Endothelial cell of umbilical vein (primary cell): ENCODE data around the gene PLD4. TPM values are rescaled to one million over a fixed set of nuclear protein-coding genes. Genes with fewer than 3 reads are reported as not detected.
"Not testable (repeated sequence)": the region's sequence is repeated elsewhere in the genome, so short reads cannot be mapped to it uniquely, and the experiment has no call there.

Source experiments
- BruUV-seq: library from RNA; stranded (reverse); fragments of 400-500 nt; replicated peaks from 2 replicates; lab custom pipeline; 2021; lab: Mats Ljungman, UMichigan
- CTCF ChIA-PET: fragments of 300-600, 350-600 bp; sonication (Branson Sonifier 250); formaldehyde crosslinking; loops from one replicate; lab custom pipeline; 2021; ENCODE audit warnings: antibody characterized with exemption, inconsistent platforms; lab: Charles Lee
- POLR2A ChIA-PET: fragments of 300-600, 350-600 bp; sonication (Branson Sonifier 250); formaldehyde crosslinking; loops from one replicate; lab custom pipeline; 2021; ENCODE audit warnings: antibody characterized with exemption, inconsistent platforms; lab: Charles Lee
- DNase-seq: peaks from one replicate; pipeline ENCODE4 v3.0.0-alpha.2; 2011; ENCODE audit warnings: low read depth, low spot score
- FAIRE-seq: peaks from 2 replicates; lab custom pipeline; 2011; peaks lifted over from hg19 to GRCh38; lab: Jason Lieb, UNC
- H2AFZ ChIP-seq: 2 replicates; pipeline ENCODE4 v1.6.0; 2012; ENCODE audit warnings: low read depth, low read length, control low read depth, inconsistent platforms
- H3K27ac ChIP-seq: 2 replicates; pipeline ENCODE4 v1.5.1; 2011; ENCODE audit warnings: low read depth, mild to moderate bottlenecking, control low read depth, low read length, moderate library complexity; ENCODE audit not compliant: insufficient read depth
- H3K27me3 ChIP-seq, 2 experiments: 2 replicates each; pipeline versions ENCODE4 v1.6.0 to v1.6.1; 2011; ENCODE audit warnings: low read length in 2 of 2, mixed read lengths in 1 of 2; ENCODE audit not compliant: control insufficient read depth in 2 of 2, insufficient read depth in 2 of 2
- H3K36me3 ChIP-seq, 2 experiments: 2 replicates in 1 of 2; 3 replicates in 1 of 2; pipeline ENCODE4 v1.5.1; 2011; ENCODE audit warnings: low read length in 2 of 2, mild to moderate bottlenecking in 1 of 2, moderate library complexity in 1 of 2; ENCODE audit not compliant: control insufficient read depth in 2 of 2, insufficient read depth in 2 of 2; ENCODE audit errors: extremely low read depth in 1 of 2
- H3K4me1 ChIP-seq: 3 replicates; pipeline ENCODE4 v1.5.1; 2011; ENCODE audit warnings: mild to moderate bottlenecking, low read length; ENCODE audit not compliant: control insufficient read depth, insufficient read depth; ENCODE audit errors: extremely low read depth
- H3K4me2 ChIP-seq: 2 replicates; pipeline ENCODE4 v1.6.1; 2011; ENCODE audit warnings: low read length, control low read depth, mixed read lengths; ENCODE audit not compliant: insufficient read depth
- H3K4me3 ChIP-seq, 3 experiments: fragments of 200-600 bp in 1 of 3; sonication (generic), shearing (Covaris generic) in 1 of 3; replicated peaks in 1 of 3; 2 replicates each; pipeline ENCODE4 v1.5.1; 2011 to 2016; ENCODE audit warnings: control low read depth in 3 of 3, low read length in 3 of 3, mild to moderate bottlenecking in 2 of 3, inconsistent platforms in 1 of 3, low read depth in 1 of 3, moderate library complexity in 1 of 3; ENCODE audit not compliant: insufficient read depth in 1 of 3
- H3K79me2 ChIP-seq: 2 replicates; pipeline ENCODE4 v1.6.0; 2012; ENCODE audit warnings: low read length, inconsistent platforms; ENCODE audit not compliant: control insufficient read depth, insufficient read depth
- H3K9ac ChIP-seq: replicated peaks from 2 replicates; pipeline ENCODE3; 2011; ENCODE audit warnings: low read length, control low read depth; ENCODE audit not compliant: insufficient read depth; ENCODE audit errors: extremely low read depth
- H3K9me1 ChIP-seq: replicated peaks from 3 replicates; pipeline ENCODE4 v1.6.0; 2011; ENCODE audit warnings: mild to moderate bottlenecking, low read length; ENCODE audit not compliant: control insufficient read depth, insufficient read depth; ENCODE audit errors: extremely low read depth
- H3K9me3 ChIP-seq: replicated peaks from 2 replicates; pipeline ENCODE4 v1.5.1; 2012; ENCODE audit warnings: low read length, inconsistent platforms; ENCODE audit not compliant: control insufficient read depth, insufficient read depth
- H4K20me1 ChIP-seq: replicated peaks from 2 replicates; pipeline ENCODE3; 2011; ENCODE audit warnings: mild to moderate bottlenecking, low read length; ENCODE audit not compliant: control insufficient read depth, insufficient read depth; ENCODE audit errors: extremely low read depth
- dilution Hi-C: fragments of 300-500 bp; cut with MboI; formaldehyde crosslinking; loops from one replicate; pipeline ENCODE4 v1.15.0; 2019; ENCODE audit warnings: low sequenced_read_pairs; ENCODE audit not compliant: extremely low pct_ligation_motif_present
- intact Hi-C: fragments of 100-400 bp; cut with micrococcal nuclease; formaldehyde crosslinking; loops from one replicate; pipeline ENCODE4 v1.10.0; 2022
- polyA plus RNA-seq, 4 experiments: library from polyadenylated mRNA; depleted of rRNA in 3 of 4; stranded (reverse) in 3 of 4; unstranded in 1 of 4; fragments of >200 nt; gene quantifications; 2 replicates each; pipeline versions ENCODE4 v1.2.1 to v1.2.3, GENCODE V29; 2011 to 2012; ENCODE audit warnings: missing spikeins in 1 of 4
- total RNA-seq: library from RNA; stranded (reverse); gene quantifications from 2 replicates; pipeline ENCODE4 v1.2.3, GENCODE V29; 2021

The PLD4 gene
- total and polyA plus RNA-seq, 2 donors (not counting 3 experiments of a cell fraction or from before 2014, with no cell fraction given) = 0.01 to 0.11 TPM

DNA sequence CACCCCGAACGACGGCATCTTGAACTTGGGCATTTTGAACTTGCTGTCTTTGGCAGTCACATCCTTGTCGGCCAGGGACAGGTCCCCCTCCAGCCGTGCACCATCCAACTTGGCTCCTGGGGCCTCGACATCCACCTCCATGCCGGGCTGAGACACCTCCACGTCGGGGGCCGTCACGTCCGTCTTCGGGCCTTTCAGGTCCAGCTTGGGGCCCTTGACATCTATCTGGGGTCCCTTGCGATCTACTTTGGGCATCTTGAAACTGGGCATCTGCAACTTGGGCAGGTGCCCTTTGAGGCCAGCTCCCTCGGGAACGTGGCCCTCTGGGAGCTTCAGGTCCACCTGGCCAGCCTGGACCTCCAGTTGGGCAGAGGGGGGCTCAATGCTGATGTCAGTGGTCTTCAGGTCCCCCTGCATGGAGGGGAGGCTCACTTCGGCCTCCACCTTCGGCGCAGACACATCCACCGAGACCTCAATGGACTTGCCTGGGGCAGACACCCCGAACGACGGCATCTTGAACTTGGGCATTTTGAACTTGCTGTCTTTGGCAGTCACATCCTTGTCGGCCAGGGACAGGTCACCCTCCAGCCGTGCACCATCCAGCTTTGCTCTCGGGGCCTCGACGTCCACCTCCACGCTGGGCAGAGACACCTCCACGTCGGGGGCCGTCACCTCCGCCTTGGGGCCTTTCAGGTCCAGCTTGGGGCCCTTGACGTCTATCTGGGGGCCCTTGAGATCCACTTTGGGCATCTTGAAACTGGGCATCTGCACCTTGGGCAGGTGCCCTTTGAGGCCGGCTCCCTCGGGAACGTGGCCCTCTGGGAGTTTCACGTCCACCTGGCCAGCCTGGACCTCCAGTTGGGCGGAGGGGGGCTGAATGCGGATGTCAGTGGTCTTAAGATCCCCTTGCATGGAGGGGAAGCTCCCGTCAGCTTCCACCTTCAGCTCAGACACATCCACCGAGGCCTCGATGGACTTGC, 21.6 kb downstream of the PLD4 start:
- FAIRE-seq, intact Hi-C loops, H3K36me3 ChIP-seq, CTCF ChIA-PET, H3K4me2 ChIP-seq, H3K79me2 ChIP-seq, dilution Hi-C loops, H3K27me3 ChIP-seq, DNase-seq, H3K4me1 ChIP-seq, H3K27ac ChIP-seq, H3K4me3 ChIP-seq, H4K20me1 ChIP-seq, BruUV-seq, POLR2A ChIA-PET, H3K9ac ChIP-seq, H3K9me3 ChIP-seq, H3K9me1 ChIP-seq, H2AFZ ChIP-seq: not testable (repeated sequence)

DNA sequence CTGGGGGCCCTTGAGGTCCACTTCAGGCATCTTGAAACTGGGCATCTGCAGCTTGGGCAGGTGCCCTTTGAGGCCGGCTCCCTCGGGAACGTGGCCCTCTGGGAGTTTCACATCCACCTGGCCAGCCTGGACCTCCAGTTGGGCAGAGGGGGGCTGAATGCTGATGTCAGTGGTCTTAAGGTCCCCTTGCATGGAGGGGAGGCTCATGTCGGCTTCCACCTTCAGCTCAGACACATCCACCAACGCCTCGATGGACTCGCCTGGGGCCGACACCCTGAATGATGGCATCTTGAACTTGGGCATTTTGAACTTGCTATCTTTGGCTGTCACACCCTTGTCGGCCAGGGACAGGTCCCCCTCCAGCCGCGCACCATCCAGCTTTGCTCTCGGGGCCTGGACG, 22.5 kb downstream of the PLD4 start:
- dilution Hi-C loops, H3K4me3 ChIP-seq, H3K79me2 ChIP-seq, BruUV-seq, H3K36me3 ChIP-seq, DNase-seq, FAIRE-seq, POLR2A ChIA-PET, H3K9me1 ChIP-seq, H3K4me1 ChIP-seq, intact Hi-C loops, H3K27ac ChIP-seq, H3K27me3 ChIP-seq, CTCF ChIA-PET, H3K4me2 ChIP-seq, H4K20me1 ChIP-seq, H2AFZ ChIP-seq, H3K9ac ChIP-seq, H3K9me3 ChIP-seq: not testable (repeated sequence)

DNA sequence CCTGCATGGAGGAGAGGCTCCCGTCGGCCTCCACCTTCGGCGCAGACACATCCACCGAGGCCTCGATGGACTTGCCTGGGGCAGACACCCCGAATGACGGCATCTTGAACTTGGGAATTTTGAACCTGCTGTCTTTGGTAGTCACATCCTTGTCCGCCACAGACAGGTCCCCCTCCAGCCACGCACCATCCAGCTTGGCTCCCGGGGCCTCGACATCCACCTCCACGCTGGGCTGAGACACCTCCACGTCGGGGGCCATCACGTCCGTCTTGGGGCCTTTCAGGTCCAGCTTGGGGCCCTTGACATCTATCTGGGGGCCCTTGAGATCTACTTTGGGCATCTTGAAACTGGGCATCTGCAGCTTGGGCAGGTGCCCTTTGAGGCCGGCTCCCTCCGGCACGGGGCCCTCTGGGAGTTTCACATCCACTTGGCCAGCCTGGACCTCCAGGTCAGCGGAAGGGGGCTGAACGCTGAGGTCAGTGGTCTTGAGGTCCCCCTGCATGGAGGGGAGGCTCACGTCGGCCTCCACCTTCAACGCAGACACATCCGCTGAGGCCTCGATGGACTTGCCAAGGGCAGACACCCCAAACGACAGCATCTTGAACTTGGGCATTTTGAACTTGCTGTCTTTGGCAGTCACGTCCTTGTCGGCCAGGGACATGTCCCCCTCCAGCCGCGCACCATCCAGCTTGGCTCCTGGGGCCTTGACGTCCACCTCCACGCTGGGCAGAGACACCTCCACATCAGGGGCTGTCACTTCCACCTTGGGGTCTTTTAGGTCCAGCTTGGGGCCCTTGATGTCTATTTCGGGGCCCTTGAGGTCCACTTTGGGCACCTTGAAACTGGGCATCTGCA, 23.4 kb downstream of the PLD4 start:
- H3K27ac ChIP-seq, H3K4me1 ChIP-seq, H4K20me1 ChIP-seq, H3K9me3 ChIP-seq, H3K4me2 ChIP-seq, H2AFZ ChIP-seq, dilution Hi-C loops, FAIRE-seq, H3K36me3 ChIP-seq, H3K27me3 ChIP-seq, CTCF ChIA-PET, H3K4me3 ChIP-seq, BruUV-seq, H3K9ac ChIP-seq, H3K9me1 ChIP-seq, intact Hi-C loops, POLR2A ChIA-PET, H3K79me2 ChIP-seq, DNase-seq: not testable (repeated sequence)
